Dermis blood vessel endothelial cell (primary cell): Measurements from ENCODE around the gene SLC11A1. TPM values are rescaled to one million over a fixed set of nuclear protein-coding genes. Genes with fewer than 3 reads are reported as not detected.

Experiments used
- DNase-seq: peaks from one replicate; pipeline ENCODE4 v3.0.0; 2010
- total RNA-seq: library from RNA; depleted of rRNA; stranded (reverse); fragments of >200 nt; gene quantifications from 2 replicates; pipeline ENCODE4 v1.2.3, GENCODE V29; 2014

SLC11A1 gene
- total RNA-seq, 1 donor from 2014 or later: under 0.01 TPM

GRCh38 chr2:218405086-218405745 is 23.1 kb downstream of the SLC11A1 start:
- no peak for DNase-seq

GRCh38 chr2:218405746-218406208 is 23.7 kb downstream of the SLC11A1 start:
- peak; percentile 26 for DNase-seq

- peak; percentile 94 for DNase-seq
Observed at GRCh38 chr2:218406209-218406948, 24.3 kb downstream of the SLC11A1 start.

- DNase-seq: peak; percentile 42
Observed at GRCh38 chr2:218406949-218407618, 25.0 kb downstream of the SLC11A1 start.

GRCh38 chr2:218407717-218408116 is 25.6 kb downstream of the SLC11A1 start:
- DNase-seq: no peak

GRCh38 chr2:218418321-218418716 is 36.2 kb downstream of the SLC11A1 start:
- DNase-seq: no peak

- no peak for DNase-seq
Observed at GRCh38 chr2:218418717-218419458, 36.8 kb downstream of the SLC11A1 start, which contains the start of gene VIL1. VIL1 (plus strand) TSS chr2:218419123; CDS start chr2:218423779, 4,656 bp downstream.

GRCh38 chr2:218419630-218420216 is 37.6 kb downstream of the SLC11A1 start:
- no peak for DNase-seq

- DNase-seq: no peak
Observed at GRCh38 chr2:218421027-218421426, 39.0 kb downstream of the SLC11A1 start.

GRCh38 chr2:218422403-218423086 is 40.5 kb downstream of the SLC11A1 start:
- no peak for DNase-seq

GRCh38 chr2:218423584-218423983 is 41.5 kb downstream of the SLC11A1 start:
- no peak for DNase-seq

GRCh38 chr2:218425531-218425930 is 43.5 kb downstream of the SLC11A1 start:
- no peak for DNase-seq

GRCh38 chr2:218427741-218428140 is 45.7 kb downstream of the SLC11A1 start:
- DNase-seq: no peak

- no peak for DNase-seq
Observed at GRCh38 chr2:218428846-218429558, 46.9 kb downstream of the SLC11A1 start.

- DNase-seq: no peak
Observed at GRCh38 chr2:218429911-218430692, 48.0 kb downstream of the SLC11A1 start.

- no peak for DNase-seq
Observed at GRCh38 chr2:218430721-218431120, 48.6 kb downstream of the SLC11A1 start.

GRCh38 chr2:218431878-218432277 is 49.8 kb downstream of the SLC11A1 start:
- DNase-seq: no peak

- no peak for DNase-seq
Observed at GRCh38 chr2:218432676-218433365, 50.7 kb downstream of the SLC11A1 start.

- no peak for DNase-seq
Observed at GRCh38 chr2:218434456-218434855, 52.4 kb downstream of the SLC11A1 start.
